Measurements from ENCODE around the gene IRF8.

DNA sequence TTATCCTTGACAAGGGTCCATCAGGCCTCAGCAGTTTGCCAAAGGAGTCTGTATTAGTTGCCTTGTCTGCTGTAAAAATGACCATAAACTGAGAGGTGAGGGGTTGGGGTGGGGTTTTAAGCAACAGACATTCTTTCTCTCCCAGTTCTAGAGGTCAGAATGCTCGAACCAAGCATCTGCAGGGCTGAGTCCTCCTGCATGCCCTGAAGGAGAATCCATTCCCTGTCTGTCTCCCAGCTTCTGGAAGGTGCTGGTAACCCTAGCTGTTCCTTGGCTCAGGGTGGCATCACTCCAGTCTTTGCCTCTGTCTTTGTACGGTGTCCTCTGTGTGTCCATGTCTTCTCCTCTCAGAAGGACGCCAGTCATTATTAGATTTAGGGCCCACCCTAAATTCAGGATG lies 17.5 kb upstream of the IRF8 start:
- TF ChIP-seq, protein P1, sequence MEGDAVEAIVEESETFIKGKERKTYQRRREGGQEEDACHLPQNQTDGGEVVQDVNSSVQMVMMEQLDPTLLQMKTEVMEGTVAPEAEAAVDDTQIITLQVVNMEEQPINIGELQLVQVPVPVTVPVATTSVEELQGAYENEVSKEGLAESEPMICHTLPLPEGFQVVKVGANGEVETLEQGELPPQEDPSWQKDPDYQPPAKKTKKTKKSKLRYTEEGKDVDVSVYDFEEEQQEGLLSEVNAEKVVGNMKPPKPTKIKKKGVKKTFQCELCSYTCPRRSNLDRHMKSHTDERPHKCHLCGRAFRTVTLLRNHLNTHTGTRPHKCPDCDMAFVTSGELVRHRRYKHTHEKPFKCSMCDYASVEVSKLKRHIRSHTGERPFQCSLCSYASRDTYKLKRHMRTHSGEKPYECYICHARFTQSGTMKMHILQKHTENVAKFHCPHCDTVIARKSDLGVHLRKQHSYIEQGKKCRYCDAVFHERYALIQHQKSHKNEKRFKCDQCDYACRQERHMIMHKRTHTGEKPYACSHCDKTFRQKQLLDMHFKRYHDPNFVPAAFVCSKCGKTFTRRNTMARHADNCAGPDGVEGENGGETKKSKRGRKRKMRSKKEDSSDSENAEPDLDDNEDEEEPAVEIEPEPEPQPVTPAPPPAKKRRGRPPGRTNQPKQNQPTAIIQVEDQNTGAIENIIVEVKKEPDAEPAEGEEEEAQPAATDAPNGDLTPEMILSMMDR (IDR thresholded peaks at IDR 0.05; ENCODE audit: borderline replicate concordance, extremely low read depth, low read length, poor library complexity, severe bottlenecking), result no peak
- no peak for TF ChIP-seq EZH2 (IDR thresholded peaks at IDR 0.05; ENCODE audit: borderline replicate concordance, low read depth, low read length, severe bottlenecking)
